Progenitor cell of endocrine pancreas (in vitro differentiated cells): Measurements from ENCODE around the gene CD248. TPM values are rescaled to one million over a fixed set of nuclear protein-coding genes. Genes with fewer than 3 reads are reported as not detected.

Experiments
- DNase-seq: peaks from one replicate; pipeline ENCODE4 v3.0.0; 2021; ENCODE audit warnings: low spot score; ENCODE audit not compliant: unreplicated experiment
- H3K27ac Mint-ChIP-seq: 2 replicates; pipeline ENCODE4 v1.8.0; 2021; ENCODE audit warnings: mild to moderate bottlenecking, moderate library complexity, mixed read lengths
- H3K27me3 Mint-ChIP-seq: 2 replicates; pipeline ENCODE4 v1.8.0; 2021; ENCODE audit warnings: mixed read lengths
- H3K36me3 Mint-ChIP-seq: 2 replicates; pipeline ENCODE4 v1.8.0; 2022; ENCODE audit warnings: mixed read lengths; ENCODE audit not compliant: insufficient read depth
- H3K4me1 Mint-ChIP-seq: 2 replicates; pipeline ENCODE4 v1.8.0; 2021; ENCODE audit warnings: low read depth, mixed read lengths
- H3K4me3 Mint-ChIP-seq: 2 replicates; pipeline ENCODE4 v1.8.0; 2021; ENCODE audit warnings: low read depth, mild to moderate bottlenecking, moderate library complexity, mixed read lengths
- H3K9me3 Mint-ChIP-seq: 2 replicates; pipeline ENCODE4 v1.8.0; 2021; ENCODE audit warnings: low read depth, mixed read lengths
- total RNA-seq: library from RNA; stranded (reverse); gene quantifications from 2 replicates; pipeline ENCODE4 v1.2.1, GENCODE V29; 2021
- TF ChIP-seq, protein P1 (sequence below): fragments of 200-600 bp; sonication (generic); IDR thresholded peaks from one replicate; pipeline ENCODE4 v1.5.0; 2021; ENCODE audit warnings: antibody characterized with exemption, mild to moderate bottlenecking; ENCODE audit not compliant: unreplicated experiment

Gene CD248
- total RNA-seq, 1 donor from 2014 or later, result 0.22 TPM

DNA sequence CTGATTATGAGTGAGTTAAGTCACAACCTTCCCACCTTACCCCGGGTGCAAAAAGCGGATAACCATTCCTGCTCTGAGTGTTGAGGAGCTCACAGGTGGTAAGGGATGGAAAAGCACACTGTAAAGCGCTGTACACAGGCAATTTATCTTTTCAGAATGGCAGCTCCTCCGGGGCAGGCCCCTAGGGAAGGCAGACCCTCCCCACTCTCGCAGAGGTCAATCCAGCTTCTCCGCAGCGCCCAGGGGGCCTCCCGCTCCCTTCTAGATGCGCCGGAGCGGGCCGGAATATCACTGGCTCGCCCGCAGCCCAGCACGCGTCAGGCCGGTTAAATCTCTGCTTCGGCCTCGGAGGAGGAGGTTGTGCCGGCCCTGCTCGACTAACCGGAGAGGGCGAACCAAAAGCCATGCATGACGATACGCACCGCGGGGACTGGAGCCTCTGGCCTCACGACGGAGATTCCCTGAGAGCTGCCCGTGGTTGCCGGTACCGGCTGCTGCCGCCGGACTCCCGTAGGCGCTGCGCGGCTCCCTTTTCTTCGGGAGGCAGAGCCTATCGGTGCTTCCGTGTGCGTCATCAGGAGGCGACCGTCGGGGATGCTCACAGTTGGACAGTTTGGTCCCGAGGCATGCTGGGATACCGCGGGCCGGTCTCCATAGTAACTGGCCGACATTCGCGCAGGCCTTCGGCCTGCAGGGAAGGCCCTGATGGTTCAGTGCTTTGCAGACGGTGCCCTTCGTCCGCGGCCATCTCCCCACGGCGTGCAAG lies 27.9 kb upstream of the CD248 start, which contains the start of gene BRMS1:
TSS of gene BRMS1 (minus strand) at position 555 of the 766 bp plus-strand sequence. CDS start 2,870 bp downstream, outside the sequence.
- Mint-ChIP-seq H3K36me3 (peaks cover 3% of the 10 kb centered on the region), H3K27me3 (no peaks in the 10 kb centered on the region), H3K4me1 (peaks cover 35% of the 10 kb centered on the region), H3K4me3 (peak within 1 kb of the TSS; percentile 96), H3K9me3 (no peaks in the 10 kb centered on the region), H3K27ac (peak within 1 kb of the TSS; percentile 96)
- DNase-seq, result peak; percentile 89
- TF ChIP-seq, protein P1, sequence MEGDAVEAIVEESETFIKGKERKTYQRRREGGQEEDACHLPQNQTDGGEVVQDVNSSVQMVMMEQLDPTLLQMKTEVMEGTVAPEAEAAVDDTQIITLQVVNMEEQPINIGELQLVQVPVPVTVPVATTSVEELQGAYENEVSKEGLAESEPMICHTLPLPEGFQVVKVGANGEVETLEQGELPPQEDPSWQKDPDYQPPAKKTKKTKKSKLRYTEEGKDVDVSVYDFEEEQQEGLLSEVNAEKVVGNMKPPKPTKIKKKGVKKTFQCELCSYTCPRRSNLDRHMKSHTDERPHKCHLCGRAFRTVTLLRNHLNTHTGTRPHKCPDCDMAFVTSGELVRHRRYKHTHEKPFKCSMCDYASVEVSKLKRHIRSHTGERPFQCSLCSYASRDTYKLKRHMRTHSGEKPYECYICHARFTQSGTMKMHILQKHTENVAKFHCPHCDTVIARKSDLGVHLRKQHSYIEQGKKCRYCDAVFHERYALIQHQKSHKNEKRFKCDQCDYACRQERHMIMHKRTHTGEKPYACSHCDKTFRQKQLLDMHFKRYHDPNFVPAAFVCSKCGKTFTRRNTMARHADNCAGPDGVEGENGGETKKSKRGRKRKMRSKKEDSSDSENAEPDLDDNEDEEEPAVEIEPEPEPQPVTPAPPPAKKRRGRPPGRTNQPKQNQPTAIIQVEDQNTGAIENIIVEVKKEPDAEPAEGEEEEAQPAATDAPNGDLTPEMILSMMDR, result peak; percentile 26

DNA sequence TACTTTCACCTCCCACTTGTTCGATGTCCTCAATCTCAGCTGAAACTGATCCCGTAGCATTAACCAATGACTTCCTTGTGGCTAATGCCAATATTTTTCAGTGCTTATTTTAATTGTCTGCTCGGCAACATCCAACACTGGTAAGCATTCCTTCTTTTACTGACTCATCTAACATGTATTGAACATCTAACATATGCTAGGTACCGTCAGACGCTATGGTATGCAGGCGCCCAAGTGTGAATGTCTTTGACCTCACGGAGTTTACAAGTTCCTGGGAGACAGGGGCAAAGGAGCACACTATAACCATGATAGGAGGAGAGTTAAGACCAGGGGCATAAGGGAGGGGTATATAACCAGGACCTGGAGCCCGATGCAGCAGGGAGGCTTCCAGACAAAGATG lies 26.3 kb upstream of the CD248 start:
- peak overlapping the region; percentile 96 for H3K4me3 Mint-ChIP-seq
- no peaks in the 10 kb centered on the region for H3K27me3 Mint-ChIP-seq
- peaks cover 5% of the 10 kb centered on the region for H3K36me3 Mint-ChIP-seq
- TF ChIP-seq, protein P1, result no peak
- peak overlapping the region; percentile 67 for H3K27ac Mint-ChIP-seq
- no peaks in the 10 kb centered on the region for H3K9me3 Mint-ChIP-seq
- H3K4me1 Mint-ChIP-seq, result peaks cover 31% of the 10 kb centered on the region
- no peak for DNase-seq

DNA sequence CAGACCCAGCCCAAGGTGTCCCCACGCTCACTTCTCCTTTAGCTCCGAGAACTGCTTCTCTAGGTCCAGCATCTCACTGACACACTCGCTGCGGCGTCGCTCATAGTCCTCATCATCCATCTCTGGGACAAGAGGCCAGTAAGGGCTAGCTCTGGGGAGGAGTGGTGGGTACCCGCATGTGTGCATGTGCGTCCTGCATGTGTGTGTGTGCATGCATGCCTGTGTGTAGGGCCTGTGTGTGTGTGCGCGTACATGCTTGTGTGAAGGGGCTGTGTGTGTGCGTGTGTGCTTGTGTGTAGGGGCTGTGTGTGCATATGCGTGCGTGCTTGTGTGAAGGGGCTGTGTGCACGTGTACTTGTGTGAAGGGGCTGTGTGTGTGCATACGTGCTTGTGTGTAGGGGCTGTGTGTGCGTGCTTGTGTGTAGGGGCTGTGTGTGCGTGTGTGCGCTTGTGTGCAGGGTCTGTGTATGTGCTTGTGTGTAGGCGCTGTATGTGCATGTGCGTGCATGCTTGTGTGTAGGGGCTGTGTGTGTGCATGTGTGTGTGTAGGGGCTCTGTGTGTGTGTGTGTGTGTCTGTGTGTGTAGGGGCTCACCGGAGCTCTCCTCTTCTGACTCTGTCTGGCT lies 24.8 kb upstream of the CD248 start:
- Mint-ChIP-seq H3K9me3 (no peaks in the 10 kb centered on the region), H3K27ac (no peak overlapping the region), H3K4me3 (no peak overlapping the region), H3K36me3 (peaks cover 4% of the 10 kb centered on the region), H3K4me1 (peaks cover 27% of the 10 kb centered on the region), H3K27me3 (no peaks in the 10 kb centered on the region)
- DNase-seq, result no peak
- TF ChIP-seq, protein P1, result no peak

DNA sequence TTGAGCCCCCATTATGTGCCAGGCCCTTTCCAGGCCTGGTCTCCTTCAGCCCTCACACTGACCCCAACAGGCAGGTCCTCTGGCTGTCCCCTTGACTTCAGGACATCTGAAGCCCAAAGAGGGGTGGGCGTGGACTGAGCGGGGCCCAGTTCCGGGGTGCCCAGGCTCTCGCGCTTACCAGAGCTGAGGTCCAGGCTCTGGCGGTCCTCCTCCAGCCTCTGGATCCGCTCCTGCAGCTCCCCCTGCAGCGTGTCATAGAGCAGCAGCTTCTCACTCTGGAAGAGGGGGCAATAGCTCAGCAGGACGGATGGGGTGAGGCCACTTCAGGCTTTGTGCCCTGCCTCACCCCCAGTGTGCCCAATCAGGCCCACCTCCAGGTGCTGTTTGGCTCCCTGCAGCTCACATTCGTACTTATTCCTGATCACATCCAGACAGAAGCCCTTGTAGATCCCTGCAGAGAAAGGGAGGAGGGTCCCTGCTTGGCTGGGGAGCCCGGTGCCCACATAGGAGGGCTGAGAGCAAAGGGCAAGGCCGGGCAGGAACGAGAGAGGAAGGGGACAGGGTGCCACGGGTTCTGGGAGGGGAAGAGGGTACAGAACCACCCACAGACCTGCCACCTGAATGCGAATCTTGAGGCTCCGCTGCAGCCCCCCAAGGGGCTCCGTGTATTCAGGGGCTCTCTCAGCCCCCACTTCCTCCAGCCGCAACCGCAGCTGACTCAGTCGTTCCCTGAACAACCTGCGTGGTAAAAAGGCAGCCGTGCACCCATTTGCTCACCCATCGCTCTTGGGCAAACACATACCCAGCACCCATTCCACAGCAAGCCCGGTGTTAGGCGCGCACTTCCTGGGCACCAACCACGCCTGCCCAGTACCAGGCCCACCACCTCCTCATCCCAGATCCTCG lies 24.0 kb upstream of the CD248 start:
- Mint-ChIP-seq H3K4me1 (peaks cover 26% of the 10 kb centered on the region), H3K27ac (no peak overlapping the region), H3K36me3 (peaks cover 4% of the 10 kb centered on the region), H3K27me3 (peaks cover 5% of the 10 kb centered on the region), H3K9me3 (no peaks in the 10 kb centered on the region), H3K4me3 (no peak overlapping the region)
- no peak for DNase-seq
- TF ChIP-seq, protein P1, result no peak
